RWPE1 (cell line): Measurements from ENCODE around the gene SUPT3H.

Experiments used
- CTCF ChIA-PET: fragments of 350-600 bp; sonication (Branson Sonifier 250); formaldehyde crosslinking; extraction: SDS; loops from one replicate; lab custom pipeline; 2021; lab: Yijun Ruan, JAX
- POLR2A ChIA-PET: fragments of 400-600 bp; formaldehyde crosslinking; extraction: SDS; loops from one replicate; lab custom pipeline; 2020; ENCODE audit warnings: antibody characterized with exemption; ENCODE audit not compliant: low non-redundant PET; lab: Yijun Ruan, JAX
- DNase-seq: peaks from one replicate; pipeline ENCODE4 v3.0.0; 2012; ENCODE audit warnings: low spot score
- H3K27ac ChIP-seq: fragments of 450-650 bp; 2 replicates; pipeline ENCODE4 v1.5.1; 2017
- TF ChIP-seq, protein P1 (sequence below): fragments of 450-650 bp; conservative IDR thresholded peaks from 2 replicates; pipeline ENCODE4 v1.5.1; 2017; ENCODE audit warnings: low read depth, mild to moderate bottlenecking

The SUPT3H gene

DNA sequence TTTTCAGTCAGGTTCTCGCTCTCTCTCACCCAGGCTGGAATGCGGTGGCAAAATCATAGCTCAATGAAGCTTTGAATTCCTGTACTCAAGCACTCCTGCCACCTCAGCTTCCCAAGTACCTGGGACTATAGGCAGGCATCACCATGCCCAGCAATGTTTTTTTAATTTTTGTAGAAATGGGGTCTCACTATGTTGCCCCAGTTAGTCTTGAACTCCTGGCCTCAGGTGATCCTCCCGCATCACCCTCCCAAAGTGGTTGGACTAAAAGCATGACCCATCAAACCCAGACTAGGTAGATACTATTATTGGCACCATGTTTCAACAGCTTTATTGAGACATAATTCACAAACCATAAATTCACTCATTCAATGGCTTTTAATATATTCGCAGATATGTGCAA is 122.3 kb downstream of the SUPT3H start:
- TF ChIP-seq, protein P1, sequence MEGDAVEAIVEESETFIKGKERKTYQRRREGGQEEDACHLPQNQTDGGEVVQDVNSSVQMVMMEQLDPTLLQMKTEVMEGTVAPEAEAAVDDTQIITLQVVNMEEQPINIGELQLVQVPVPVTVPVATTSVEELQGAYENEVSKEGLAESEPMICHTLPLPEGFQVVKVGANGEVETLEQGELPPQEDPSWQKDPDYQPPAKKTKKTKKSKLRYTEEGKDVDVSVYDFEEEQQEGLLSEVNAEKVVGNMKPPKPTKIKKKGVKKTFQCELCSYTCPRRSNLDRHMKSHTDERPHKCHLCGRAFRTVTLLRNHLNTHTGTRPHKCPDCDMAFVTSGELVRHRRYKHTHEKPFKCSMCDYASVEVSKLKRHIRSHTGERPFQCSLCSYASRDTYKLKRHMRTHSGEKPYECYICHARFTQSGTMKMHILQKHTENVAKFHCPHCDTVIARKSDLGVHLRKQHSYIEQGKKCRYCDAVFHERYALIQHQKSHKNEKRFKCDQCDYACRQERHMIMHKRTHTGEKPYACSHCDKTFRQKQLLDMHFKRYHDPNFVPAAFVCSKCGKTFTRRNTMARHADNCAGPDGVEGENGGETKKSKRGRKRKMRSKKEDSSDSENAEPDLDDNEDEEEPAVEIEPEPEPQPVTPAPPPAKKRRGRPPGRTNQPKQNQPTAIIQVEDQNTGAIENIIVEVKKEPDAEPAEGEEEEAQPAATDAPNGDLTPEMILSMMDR = no peak
- no peak overlapping the region for H3K27ac ChIP-seq
- ChIA-PET POLR2A (interaction anchor here (0.6 kb wide), 1 partner anchor 770 kb away, joined by 8 read pairs; no protein-coding TSS in a partner anchor), CTCF (interaction anchor here (0.6 kb wide), 1 partner anchor 17 kb away, joined by 3 read pairs; no protein-coding TSS in a partner anchor)
- no peak for DNase-seq

DNA sequence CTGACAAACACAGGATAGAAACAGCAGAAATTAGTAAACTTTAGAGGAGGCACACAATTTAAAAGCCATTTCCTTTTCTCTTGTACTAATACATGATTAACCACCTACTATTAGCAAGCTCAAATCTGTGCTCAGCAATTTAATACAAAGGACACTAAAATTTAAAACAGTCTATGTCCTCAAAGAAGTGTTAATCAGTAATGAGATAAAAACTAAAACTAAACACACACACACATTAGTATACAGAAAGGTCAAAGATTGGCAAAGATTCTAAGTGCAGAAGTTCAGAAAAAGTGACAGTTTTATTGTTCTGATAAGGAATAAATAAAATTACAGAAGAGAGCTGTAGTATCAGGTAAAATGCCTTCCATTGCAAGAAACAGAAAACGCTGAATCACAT is 123.5 kb downstream of the SUPT3H start:
- H3K27ac ChIP-seq = no peak overlapping the region
- TF ChIP-seq, protein P1 = no peak
- ChIA-PET POLR2A (no interaction called here), CTCF (no interaction called here)
- DNase-seq = no peak

DNA sequence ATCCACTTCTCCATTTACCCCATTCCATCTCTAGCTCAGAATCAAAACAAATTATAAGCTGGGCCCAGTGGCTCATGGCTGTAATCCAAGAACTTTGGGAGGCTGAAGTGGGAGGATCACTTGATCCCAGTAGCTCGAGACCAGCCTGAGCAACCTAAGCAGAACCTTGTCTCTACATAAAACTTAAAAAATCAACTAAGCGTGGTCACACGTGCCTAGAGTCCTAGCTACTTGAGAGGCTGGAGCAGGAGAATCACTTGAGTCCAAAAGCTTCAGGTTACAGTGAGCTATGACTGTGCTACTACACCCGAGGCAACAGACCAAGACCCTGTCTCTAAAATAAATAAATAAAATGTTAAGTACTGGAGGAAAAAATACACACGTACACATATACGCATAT is 124.3 kb downstream of the SUPT3H start:
- no peak overlapping the region for H3K27ac ChIP-seq
- DNase-seq = no peak
- ChIA-PET CTCF (interaction anchor here (0.6 to 0.7 kb wide), 2 partner anchors 14 to 72 kb away, joined by 4 read pairs; no protein-coding TSS in a partner anchor), POLR2A (no interaction called here)
- TF ChIP-seq, protein P1 = no peak

DNA sequence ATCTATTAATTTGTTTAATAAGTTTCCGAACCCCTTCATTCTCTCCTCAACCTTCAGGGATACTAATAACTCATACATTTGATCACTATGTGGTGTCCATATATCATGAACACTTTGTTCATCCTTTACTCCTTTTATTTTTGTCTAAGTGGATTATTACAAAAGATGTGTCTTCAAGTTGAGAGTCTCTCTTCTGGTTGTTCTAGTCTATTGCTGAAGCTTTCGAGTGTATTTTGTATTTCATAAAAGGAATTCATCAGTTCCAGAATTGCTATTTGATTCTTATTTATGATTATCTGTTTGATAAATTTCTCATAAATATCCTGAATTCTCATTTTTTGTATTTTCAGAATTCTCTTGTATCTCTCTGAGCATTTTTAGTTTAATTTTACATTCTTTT is 146.1 kb downstream of the SUPT3H start:
- TF ChIP-seq, protein P1 = no peak
- ChIA-PET CTCF (no interaction called here), POLR2A (no interaction called here)
- DNase-seq = no peak
- H3K27ac ChIP-seq = no peak overlapping the region

DNA sequence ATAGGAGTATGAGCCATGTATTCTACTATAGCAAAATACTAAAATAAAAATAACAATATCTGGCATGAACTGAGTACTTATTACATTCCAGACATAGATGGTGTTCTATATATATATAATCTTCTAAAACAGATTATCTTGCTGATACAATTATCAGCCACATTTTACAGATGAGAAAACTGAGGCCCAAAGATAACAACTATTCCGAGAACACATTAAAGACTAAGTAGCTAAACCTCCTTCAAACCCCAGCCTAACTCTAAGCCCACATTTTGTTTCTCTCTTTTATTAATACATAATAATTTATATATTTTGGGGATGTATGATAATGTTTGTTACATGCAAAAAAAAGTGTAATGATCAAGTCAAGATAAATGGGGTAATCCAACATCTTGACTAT is 148.3 kb downstream of the SUPT3H start:
- no peak overlapping the region for H3K27ac ChIP-seq
- no peak for DNase-seq
- CTCF ChIA-PET = no interaction called here
- TF ChIP-seq, protein P1 = no peak
- POLR2A ChIA-PET = no interaction called here

DNA sequence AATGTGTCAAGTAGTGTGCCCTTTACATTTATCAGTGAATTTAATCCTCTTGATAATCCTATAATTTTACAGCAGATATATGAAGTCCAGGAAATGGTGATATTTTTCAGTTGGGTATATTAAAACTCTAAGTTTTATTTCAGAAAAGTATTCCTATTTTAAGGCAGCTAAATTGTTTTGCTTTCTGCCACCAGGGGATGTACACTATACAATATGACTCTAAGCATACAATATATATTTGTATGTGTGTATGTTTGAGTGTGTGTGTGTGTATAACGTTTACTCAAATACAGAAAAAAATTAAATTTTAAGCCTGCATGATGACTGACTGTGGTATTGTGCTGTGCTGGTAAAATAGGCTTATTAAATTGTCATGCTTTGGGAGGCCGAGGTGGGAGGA is 151.7 kb downstream of the SUPT3H start:
- ChIA-PET CTCF (interaction anchor here (0.5 to 0.6 kb wide), 2 partner anchors 399 to 464 kb away, joined by 3 to 4 read pairs; no protein-coding TSS in a partner anchor), POLR2A (no interaction called here)
- DNase-seq = no peak
- no peak overlapping the region for H3K27ac ChIP-seq
- TF ChIP-seq, protein P1 = no peak
